Measurements from ENCODE around the gene SLCO4A1.

DNA sequence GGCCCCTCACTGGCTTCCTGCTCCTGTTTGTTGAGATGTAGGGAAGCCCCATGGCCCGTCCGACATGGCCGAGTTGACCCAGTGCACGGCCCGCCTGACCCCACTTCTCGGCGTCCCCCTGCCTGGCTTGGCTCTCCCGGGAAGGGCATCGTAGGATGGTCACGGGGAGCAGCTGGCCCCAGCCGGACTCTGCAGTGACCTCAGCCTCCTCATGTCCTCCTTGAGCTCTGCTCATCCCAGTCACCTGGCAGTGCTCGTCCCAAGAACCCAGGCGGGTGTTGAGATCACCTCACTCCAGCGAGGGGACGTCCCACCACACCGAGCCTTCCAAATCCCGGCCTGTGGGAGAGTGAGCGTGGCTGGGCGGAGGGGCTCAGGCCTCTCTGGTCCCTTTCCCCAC lies 15.7 kb downstream of the SLCO4A1 start:
- TF ChIP-seq, protein P1, sequence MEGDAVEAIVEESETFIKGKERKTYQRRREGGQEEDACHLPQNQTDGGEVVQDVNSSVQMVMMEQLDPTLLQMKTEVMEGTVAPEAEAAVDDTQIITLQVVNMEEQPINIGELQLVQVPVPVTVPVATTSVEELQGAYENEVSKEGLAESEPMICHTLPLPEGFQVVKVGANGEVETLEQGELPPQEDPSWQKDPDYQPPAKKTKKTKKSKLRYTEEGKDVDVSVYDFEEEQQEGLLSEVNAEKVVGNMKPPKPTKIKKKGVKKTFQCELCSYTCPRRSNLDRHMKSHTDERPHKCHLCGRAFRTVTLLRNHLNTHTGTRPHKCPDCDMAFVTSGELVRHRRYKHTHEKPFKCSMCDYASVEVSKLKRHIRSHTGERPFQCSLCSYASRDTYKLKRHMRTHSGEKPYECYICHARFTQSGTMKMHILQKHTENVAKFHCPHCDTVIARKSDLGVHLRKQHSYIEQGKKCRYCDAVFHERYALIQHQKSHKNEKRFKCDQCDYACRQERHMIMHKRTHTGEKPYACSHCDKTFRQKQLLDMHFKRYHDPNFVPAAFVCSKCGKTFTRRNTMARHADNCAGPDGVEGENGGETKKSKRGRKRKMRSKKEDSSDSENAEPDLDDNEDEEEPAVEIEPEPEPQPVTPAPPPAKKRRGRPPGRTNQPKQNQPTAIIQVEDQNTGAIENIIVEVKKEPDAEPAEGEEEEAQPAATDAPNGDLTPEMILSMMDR (IDR thresholded peaks at IDR 0.05), result no peak
- TF ChIP-seq POLR2A (IDR thresholded peaks at IDR 0.05), result no peak
